ENCODE results near the gene ETV3.

ETV3 gene

GRCh38 chr1:157137408-157138219 lies 581 bp downstream of the ETV3 start:
- no peak for DNase-seq

GRCh38 chr1:157137046-157137407 lies 1.2 kb downstream of the ETV3 start:
- DNase-seq, result no peak

- no peak for DNase-seq
Measured at GRCh38 chr1:157136133-157136532, 2.1 kb downstream of the ETV3 start.

- no peak for DNase-seq
Measured at GRCh38 chr1:157135646-157136045, 2.5 kb downstream of the ETV3 start.

GRCh38 chr1:157135070-157135469 lies 3.1 kb downstream of the ETV3 start:
- DNase-seq, result no peak

- no peak for DNase-seq
Measured at GRCh38 chr1:157134442-157134841, 3.8 kb downstream of the ETV3 start.

- no peak for DNase-seq
Measured at GRCh38 chr1:157133426-157133825, 4.8 kb downstream of the ETV3 start.

GRCh38 chr1:157132616-157133167 lies 5.5 kb downstream of the ETV3 start:
- DNase-seq, result no peak

- no peak for DNase-seq
Measured at GRCh38 chr1:157132111-157132510, 6.1 kb downstream of the ETV3 start.

GRCh38 chr1:157131281-157131680 lies 6.9 kb downstream of the ETV3 start:
- DNase-seq, result no peak

GRCh38 chr1:157124855-157125254 lies 13.3 kb downstream of the ETV3 start:
- DNase-seq, result no peak

- no peak for DNase-seq
Measured at GRCh38 chr1:157119448-157119847, 18.7 kb downstream of the ETV3 start.

- no peak for DNase-seq
Measured at GRCh38 chr1:157119008-157119407, 19.2 kb downstream of the ETV3 start.

GRCh38 chr1:157117527-157118057 lies 20.6 kb downstream of the ETV3 start:
- no peak for DNase-seq

GRCh38 chr1:157116737-157117103 lies 21.5 kb downstream of the ETV3 start:
- no peak for DNase-seq

- no peak for DNase-seq
Measured at GRCh38 chr1:157115851-157116736, 22.1 kb downstream of the ETV3 start.

GRCh38 chr1:157115429-157115838 lies 22.8 kb downstream of the ETV3 start:
- DNase-seq, result no peak

- no peak for DNase-seq
Measured at GRCh38 chr1:157114183-157115121, 23.7 kb downstream of the ETV3 start.

- no peak for DNase-seq
Measured at GRCh38 chr1:157113631-157114030, 24.6 kb downstream of the ETV3 start.

- DNase-seq, result no peak
Measured at GRCh38 chr1:157113106-157113505, 25.1 kb downstream of the ETV3 start.

- no peak for DNase-seq
Measured at GRCh38 chr1:157112186-157112867, 25.9 kb downstream of the ETV3 start.

Measured in SW 1271 (cell line).